ENCODE measurements around the gene VASP.
A peak's percentile ranks its signal among the peaks of the same experiment; 100 is the strongest.

Gene VASP

DNA sequence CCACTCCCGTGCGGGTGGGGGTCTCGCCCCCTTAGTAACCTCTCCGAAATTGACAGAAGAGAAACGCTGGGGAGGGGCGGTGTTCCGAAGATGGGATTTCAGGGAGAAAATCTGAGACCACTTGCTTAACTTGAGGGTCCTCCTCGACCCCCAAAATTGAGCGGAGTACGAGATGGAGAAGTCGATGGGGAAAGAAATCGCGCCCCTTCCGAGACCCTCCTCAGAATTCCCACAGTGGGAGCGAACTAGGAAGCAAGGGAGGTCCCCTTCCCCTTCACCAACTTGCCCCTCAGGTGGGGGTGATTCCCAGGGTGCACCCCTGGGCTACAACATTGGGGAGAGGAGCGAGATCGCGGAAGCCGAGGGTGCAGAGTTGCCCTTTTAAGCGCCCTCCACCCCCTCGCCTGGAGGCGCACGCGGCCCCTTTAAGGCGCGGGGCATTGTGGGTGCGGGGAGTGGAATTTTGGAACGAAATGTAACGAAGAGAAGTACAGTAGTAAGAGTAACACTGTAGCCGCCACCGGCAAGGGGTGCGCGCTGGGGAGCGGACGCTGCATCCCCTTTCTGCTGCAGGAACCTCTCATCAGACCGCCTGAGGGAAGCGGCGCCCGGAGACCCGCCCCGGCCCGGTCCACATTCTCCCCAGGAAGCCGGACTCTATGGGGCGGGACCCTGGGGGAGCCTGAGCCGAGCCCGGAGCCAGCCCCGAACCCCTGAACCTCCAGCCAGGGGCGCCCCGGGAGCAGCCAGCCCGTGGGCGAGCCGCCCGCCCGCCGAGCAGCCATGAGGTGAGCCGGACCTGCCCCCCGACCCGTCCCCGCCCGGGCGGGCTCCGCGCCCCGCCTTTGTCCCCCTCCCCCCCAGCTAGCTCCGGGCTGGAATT lies at the start of gene VASP:
Gene VASP (plus strand): TSS at position 491 of the 883 bp plus-strand sequence. CDS start 293 bp downstream, at position 784.
- DNase-seq = peak; percentile 70

DNA sequence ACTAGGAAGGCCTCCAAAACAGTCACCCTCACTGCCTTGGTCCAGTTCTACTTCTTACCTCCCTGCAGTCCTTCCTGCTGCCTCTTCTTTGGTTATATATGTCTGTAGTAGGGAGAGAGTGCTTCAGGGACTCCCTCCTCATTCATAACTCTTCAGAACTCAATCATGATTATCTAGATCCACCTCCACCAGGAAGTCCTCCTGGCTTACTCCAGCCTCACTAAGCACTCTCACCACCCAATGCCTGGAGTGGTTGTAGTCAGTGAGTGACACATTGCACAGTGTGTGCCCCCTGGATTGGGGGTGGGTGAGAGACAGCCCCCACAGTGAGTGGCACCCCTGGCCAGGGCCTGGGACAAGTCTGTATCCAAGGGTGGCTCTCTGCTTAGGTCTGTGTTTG lies 49.5 kb upstream of the VASP start:
- no peak for DNase-seq

- DNase-seq = no peak
These were observed 46.4 kb upstream of the VASP start for GRCh38 chr19:45460807-45461347.

GRCh38 chr19:45462174-45462573 lies 45.1 kb upstream of the VASP start:
- no peak for DNase-seq

- no peak for DNase-seq
These were observed 44.0 kb upstream of the VASP start for GRCh38 chr19:45463241-45463640.

DNA sequence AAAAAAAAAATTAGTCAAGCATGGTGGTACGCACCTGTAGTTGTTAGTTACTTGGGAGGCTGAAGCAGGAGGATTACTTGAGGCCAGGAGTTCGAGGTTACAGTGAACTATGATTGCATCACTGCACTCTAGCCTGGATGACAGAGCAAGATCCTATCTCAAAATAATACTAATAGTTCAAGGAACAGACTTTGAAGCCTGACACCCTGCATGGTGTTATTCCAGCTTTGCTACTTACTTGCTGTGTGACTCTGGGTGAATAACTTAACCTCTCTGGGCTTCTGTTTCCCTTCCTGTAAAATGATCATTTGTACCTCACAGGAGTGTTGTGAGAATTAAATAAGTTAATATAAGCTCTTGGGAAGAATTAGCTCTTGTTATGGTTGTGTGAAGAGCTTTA lies 43.0 kb upstream of the VASP start:
- DNase-seq = no peak

- no peak for DNase-seq
These were observed 42.3 kb upstream of the VASP start for GRCh38 chr19:45464852-45465441.

DNA sequence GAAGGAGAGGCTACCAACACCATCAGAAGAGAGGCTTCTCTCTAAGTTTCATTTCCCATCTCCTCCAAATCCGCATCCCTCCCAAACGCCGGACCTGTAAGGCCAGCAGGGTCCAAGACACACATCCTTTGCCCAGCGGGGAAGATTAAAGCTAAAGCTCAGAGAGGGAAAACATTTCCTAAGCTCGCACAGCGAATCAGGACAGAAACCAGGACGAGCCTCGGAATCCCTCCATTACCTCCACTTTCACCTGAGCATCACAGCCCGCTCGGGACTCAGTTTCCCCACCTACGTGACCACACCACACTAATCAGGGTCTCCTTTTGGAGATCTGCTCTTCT lies 40.2 kb upstream of the VASP start:
- DNase-seq = no peak

- peak; percentile 95 for DNase-seq
These were observed 39.7 kb upstream of the VASP start, which contains the start of gene FOSB for GRCh38 chr19:45467456-45468158. Gene FOSB (plus strand): TSS chr19:45467996. CDS start chr19:45468587, 591 bp downstream.

DNA sequence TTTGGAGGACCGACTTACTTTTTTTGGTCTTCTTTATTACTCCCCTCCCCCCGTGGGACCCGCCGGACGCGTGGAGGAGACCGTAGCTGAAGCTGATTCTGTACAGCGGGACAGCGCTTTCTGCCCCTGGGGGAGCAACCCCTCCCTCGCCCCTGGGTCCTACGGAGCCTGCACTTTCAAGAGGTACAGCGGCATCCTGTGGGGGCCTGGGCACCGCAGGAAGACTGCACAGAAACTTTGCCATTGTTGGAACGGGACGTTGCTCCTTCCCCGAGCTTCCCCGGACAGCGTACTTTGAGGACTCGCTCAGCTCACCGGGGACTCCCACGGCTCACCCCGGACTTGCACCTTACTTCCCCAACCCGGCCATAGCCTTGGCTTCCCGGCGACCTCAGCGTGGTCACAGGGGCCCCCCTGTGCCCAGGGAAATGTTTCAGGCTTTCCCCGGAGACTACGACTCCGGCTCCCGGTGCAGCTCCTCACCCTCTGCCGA lies 39.1 kb upstream of the VASP start:
- no peak for DNase-seq

GRCh38 chr19:45468803-45469131 lies 38.5 kb upstream of the VASP start:
- DNase-seq = no peak

DNA sequence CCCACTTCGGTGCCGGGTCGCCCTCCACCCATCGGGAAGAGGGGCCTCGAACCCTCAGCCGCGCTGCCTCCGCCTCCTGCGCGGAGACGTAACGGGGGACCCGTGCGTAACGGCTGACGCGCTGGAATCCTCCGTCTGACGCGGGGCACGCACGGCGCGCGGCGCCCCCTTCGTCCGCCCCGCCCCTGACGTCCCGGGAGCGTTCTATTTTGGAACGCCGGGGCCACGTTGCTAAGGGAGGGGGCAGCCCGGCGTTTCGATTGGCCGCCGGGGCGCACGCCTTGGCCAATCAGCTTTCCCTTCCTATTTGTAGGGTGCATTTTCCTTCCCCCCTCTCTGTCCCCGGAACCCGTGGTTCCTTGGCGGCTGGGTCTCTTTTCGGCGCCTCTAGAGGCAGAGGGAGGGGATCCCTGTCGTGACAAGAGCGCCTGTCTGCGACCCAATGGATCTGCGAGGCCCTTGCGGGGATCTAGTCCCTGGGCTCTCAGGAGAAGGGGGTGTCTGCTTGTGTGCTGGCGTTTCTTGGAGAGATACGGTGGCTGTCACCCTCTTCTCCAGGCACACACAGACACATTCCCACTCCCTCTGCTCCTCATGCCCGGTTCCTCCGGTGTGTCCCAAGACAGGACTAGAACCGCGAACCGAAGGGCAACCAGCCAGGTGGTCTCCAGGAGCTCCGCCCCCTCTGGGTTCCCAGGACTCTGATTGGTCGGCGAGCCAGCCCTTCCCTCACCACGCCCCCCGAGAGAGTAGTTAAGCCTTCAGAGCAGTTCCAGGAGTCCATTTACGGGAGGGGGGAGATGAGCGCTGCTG lies 37.9 kb upstream of the VASP start:
- DNase-seq = peak; percentile 90

- no peak for DNase-seq
These were observed 37.1 kb upstream of the VASP start for GRCh38 chr19:45469945-45470761.

- no peak for DNase-seq
These were observed 36.6 kb upstream of the VASP start for GRCh38 chr19:45470762-45471081.

DNA sequence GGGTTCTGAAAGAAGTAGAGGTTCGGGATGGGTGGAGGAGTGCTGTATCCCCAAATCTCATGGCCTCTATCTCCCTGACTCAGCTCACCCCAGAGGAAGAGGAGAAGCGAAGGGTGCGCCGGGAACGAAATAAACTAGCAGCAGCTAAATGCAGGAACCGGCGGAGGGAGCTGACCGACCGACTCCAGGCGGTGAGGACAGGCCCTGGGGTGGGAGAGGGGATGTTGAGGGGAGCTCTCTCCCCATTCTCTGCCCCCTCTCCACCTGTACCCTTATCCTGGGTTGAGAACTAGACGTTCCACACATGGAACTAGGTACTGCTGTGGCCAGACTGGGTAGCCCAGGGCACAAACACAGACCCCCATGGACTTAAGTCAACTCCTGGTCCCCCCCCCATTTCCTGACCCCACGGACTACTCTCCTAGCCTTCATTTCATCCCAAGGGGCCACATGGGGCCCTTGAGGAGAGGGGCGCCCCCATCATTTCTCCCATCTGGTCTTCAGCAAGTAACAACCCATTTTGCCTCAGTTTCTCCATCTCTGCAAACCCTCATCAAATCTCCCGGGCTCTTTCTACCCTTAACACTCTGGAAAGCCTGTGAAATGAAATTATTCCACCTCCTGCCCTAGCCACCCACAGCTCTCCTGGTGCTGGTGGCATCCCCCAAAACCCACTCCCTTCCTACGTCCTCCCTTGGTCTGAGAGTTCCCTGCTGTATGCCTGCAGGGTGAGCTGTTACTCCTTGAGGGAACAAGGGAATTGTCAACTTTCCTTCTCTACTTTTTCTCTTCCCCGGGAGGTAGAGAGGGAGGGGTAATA lies 36.0 kb upstream of the VASP start:
- no peak for DNase-seq

DNA sequence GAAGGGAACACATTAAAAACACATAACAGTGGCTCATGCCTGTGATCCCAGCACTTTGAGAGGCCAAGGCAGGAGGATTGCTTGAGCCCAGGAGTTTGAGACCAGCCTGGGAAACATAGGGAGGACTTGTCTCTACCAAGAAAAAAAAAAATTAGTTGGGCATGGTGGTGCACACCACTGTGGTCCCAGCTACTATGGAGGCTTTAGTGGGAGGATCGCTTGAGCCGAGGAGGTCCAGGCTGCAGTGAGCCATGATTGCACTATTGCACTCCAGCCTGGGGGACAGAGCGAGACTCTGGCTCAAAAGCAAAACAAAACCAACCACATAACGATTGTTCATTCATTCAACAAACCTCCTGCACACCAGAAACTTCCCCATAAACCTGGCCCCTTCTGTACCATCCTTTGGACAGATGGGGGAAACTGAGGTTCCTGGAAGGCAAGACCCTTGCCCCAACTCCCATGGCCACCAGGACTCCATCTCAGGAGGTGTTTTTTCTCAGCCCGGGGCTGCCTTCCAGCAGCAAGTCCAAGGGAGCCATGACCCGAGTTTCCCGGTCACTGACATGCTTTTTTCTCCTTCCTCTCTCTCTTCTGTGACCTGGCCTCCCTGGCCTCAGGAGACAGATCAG lies 35.2 kb upstream of the VASP start:
- DNase-seq = no peak

DNA sequence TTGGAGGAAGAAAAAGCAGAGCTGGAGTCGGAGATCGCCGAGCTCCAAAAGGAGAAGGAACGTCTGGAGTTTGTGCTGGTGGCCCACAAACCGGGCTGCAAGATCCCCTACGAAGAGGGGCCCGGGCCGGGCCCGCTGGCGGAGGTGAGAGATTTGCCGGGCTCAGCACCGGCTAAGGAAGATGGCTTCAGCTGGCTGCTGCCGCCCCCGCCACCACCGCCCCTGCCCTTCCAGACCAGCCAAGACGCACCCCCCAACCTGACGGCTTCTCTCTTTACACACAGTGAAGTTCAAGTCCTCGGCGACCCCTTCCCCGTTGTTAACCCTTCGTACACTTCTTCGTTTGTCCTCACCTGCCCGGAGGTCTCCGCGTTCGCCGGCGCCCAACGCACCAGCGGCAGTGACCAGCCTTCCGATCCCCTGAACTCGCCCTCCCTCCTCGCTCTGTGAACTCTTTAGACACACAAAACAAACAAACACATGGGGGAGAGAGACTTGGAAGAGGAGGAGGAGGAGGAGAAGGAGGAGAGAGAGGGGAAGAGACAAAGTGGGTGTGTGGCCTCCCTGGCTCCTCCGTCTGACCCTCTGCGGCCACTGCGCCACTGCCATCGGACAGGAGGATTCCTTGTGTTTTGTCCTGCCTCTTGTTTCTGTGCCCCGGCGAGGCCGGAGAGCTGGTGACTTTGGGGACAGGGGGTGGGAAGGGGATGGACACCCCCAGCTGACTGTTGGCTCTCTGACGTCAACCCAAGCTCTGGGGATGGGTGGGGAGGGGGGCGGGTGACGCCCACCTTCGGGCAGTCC lies 34.5 kb upstream of the VASP start:
- no peak for DNase-seq

- no peak for DNase-seq
These were observed 34.0 kb upstream of the VASP start for GRCh38 chr19:45473367-45473681.

DNA sequence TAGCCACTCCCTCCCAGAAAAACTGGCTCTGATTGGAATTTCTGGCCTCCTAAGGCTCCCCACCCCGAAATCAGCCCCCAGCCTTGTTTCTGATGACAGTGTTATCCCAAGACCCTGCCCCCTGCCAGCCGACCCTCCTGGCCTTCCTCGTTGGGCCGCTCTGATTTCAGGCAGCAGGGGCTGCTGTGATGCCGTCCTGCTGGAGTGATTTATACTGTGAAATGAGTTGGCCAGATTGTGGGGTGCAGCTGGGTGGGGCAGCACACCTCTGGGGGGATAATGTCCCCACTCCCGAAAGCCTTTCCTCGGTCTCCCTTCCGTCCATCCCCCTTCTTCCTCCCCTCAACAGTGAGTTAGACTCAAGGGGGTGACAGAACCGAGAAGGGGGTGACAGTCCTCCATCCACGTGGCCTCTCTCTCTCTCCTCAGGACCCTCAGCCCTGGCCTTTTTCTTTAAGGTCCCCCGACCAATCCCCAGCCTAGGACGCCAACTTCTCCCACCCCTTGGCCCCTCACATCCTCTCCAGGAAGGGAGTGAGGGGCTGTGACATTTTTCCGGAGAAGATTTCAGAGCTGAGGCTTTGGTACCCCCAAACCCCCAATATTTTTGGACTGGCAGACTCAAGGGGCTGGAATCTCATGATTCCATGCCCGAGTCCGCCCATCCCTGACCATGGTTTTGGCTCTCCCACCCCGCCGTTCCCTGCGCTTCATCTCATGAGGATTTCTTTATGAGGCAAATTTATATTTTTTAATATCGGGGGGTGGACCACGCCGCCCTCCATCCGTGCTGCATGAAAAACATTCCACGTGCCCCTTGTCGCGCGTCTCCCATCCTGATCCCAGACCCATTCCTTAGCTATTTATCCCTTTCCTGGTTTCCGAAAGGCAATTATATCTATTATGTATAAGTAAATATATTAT lies 33.3 kb upstream of the VASP start:
- DNase-seq = no peak
